GM19239 (cell line): ENCODE data around the gene ABHD12.

Experiments
- DNase-seq: peaks from one replicate; pipeline ENCODE4 v3.0.0; 2011; ENCODE audit warnings: low spot score; ENCODE audit not compliant: insufficient read length
- FAIRE-seq: peaks from 2 replicates; lab custom pipeline; 2011; peaks lifted over from hg19 to GRCh38; lab: Jason Lieb, UNC

ABHD12 gene

GRCh38 chr20:25389401-25389857 lies 1.2 kb downstream of the ABHD12 start:
- DNase-seq (no peak), FAIRE-seq (peak; percentile 18)

- FAIRE-seq = no peak
- no peak for DNase-seq
These were observed 7.8 kb downstream of the ABHD12 start for GRCh38 chr20:25382704-25383370.

- no peak for FAIRE-seq
- DNase-seq = no peak
These were observed 9.6 kb downstream of the ABHD12 start for GRCh38 chr20:25380945-25381614.

GRCh38 chr20:25378884-25379733 lies 11.5 kb downstream of the ABHD12 start:
- DNase-seq = no peak
- no peak for FAIRE-seq

GRCh38 chr20:25378189-25378883 lies 12.3 kb downstream of the ABHD12 start:
- DNase-seq (no peak), FAIRE-seq (no peak)

- FAIRE-seq (no peak), DNase-seq (no peak)
These were observed 13.7 kb downstream of the ABHD12 start for GRCh38 chr20:25376886-25377285.

- DNase-seq (no peak), FAIRE-seq (no peak)
These were observed 14.4 kb downstream of the ABHD12 start for GRCh38 chr20:25376236-25376635.

- FAIRE-seq = no peak
These were observed 15.8 kb downstream of the ABHD12 start for GRCh38 chr20:25374842-25375241.

GRCh38 chr20:25372584-25373336 lies 17.9 kb downstream of the ABHD12 start:
- FAIRE-seq (no peak), DNase-seq (no peak)

More at GRCh38 chr20:25374842-25375241, 15.8 kb downstream of the ABHD12 start:
- no peak for DNase-seq

GRCh38 chr20:25369971-25370370 lies 20.7 kb downstream of the ABHD12 start:
- DNase-seq (no peak), FAIRE-seq (no peak)

GRCh38 chr20:25369529-25369928 lies 21.1 kb downstream of the ABHD12 start:
- FAIRE-seq = no peak

GRCh38 chr20:25368976-25369375 lies 21.7 kb downstream of the ABHD12 start:
- DNase-seq (no peak), FAIRE-seq (no peak)

More at GRCh38 chr20:25369529-25369928, 21.1 kb downstream of the ABHD12 start:
- no peak for DNase-seq

GRCh38 chr20:25368526-25368925 lies 22.1 kb downstream of the ABHD12 start:
- DNase-seq (no peak), FAIRE-seq (no peak)

GRCh38 chr20:25364879-25365699 lies 25.5 kb downstream of the ABHD12 start:
- FAIRE-seq (no peak), DNase-seq (no peak)

GRCh38 chr20:25364180-25364788 lies 26.4 kb downstream of the ABHD12 start:
- FAIRE-seq (no peak), DNase-seq (no peak)

GRCh38 chr20:25361287-25361683 lies 29.4 kb downstream of the ABHD12 start:
- no peak for DNase-seq
- FAIRE-seq = no peak

GRCh38 chr20:25360631-25361286 lies 29.9 kb downstream of the ABHD12 start:
- DNase-seq (no peak), FAIRE-seq (no peak)
